Measurements from ENCODE around the gene ASL. TPM values are rescaled to one million over a fixed set of nuclear protein-coding genes. Genes with fewer than 3 reads are reported as not detected.

ASL gene
- total and polyA plus RNA-seq, 4 donors = 60.3 to 272 (median 252) TPM

DNA sequence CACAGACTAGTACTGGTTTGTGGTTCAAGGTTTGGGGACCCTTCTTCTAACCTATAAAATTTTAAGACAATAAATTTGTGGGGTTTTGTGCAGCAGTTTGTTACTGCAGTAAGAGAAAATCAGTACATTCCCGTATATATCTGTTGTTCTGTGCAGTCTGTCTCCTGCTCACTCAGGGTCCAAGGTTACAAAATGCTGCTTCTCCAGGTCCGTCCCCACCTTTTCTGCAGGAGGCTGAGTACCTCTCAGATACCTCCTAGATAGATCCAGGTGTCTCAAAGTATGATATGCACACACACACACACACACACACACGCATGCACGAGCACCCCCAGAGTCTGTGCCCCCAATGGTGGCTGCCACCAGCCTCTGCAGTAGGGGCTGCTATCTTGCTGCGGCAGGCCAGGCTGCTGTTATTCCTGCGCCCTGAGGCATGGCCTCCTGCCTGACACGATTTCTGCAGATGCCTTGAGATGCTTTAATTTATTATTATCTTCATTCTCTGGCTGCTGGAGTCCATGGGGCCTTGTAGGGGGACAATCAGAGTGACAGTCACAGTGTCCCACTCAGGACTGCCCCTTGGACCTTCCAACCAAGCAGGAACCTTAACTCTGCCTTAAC lies 25.2 kb upstream of the ASL start:
- WGBS = 88% methylated on average over 7 of the region's 7 CpGs
- Histone ChIP-seq H3K9me3 (ENCODE audit: control insufficient read depth in 4 of 4, low read length in 3 of 4) (no peaks in the 10 kb centered on the region), H3K4me3 (ENCODE audit: low read depth in 1 of 3, low read length in 3 of 3) (no peak overlapping the region), H3K27me3 (ENCODE audit: control insufficient read depth in 4 of 4, insufficient read depth in 4 of 4, low read length in 3 of 4) (no peaks in the 10 kb centered on the region), H3K36me3 (ENCODE audit: control insufficient read depth in 4 of 4, insufficient read depth in 3 of 4, low read depth in 1 of 4, low read length in 3 of 4) (no peaks in the 10 kb centered on the region), H3K27ac (ENCODE audit: low read depth in 1 of 2, low read length in 2 of 2) (no peak overlapping the region), H3K9ac (ENCODE audit: low read depth in 1 of 2, low read length in 2 of 2) (no peak overlapping the region), H3K4me1 (ENCODE audit: control insufficient read depth in 4 of 4, insufficient read depth in 4 of 4, low read length in 3 of 4) (peaks cover 0 to 4% (median 0%) of the 10 kb centered on the region in 4 donors)
- TF ChIP-seq, protein P1, sequence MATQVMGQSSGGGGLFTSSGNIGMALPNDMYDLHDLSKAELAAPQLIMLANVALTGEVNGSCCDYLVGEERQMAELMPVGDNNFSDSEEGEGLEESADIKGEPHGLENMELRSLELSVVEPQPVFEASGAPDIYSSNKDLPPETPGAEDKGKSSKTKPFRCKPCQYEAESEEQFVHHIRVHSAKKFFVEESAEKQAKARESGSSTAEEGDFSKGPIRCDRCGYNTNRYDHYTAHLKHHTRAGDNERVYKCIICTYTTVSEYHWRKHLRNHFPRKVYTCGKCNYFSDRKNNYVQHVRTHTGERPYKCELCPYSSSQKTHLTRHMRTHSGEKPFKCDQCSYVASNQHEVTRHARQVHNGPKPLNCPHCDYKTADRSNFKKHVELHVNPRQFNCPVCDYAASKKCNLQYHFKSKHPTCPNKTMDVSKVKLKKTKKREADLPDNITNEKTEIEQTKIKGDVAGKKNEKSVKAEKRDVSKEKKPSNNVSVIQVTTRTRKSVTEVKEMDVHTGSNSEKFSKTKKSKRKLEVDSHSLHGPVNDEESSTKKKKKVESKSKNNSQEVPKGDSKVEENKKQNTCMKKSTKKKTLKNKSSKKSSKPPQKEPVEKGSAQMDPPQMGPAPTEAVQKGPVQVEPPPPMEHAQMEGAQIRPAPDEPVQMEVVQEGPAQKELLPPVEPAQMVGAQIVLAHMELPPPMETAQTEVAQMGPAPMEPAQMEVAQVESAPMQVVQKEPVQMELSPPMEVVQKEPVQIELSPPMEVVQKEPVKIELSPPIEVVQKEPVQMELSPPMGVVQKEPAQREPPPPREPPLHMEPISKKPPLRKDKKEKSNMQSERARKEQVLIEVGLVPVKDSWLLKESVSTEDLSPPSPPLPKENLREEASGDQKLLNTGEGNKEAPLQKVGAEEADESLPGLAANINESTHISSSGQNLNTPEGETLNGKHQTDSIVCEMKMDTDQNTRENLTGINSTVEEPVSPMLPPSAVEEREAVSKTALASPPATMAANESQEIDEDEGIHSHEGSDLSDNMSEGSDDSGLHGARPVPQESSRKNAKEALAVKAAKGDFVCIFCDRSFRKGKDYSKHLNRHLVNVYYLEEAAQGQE (IDR thresholded peaks at IDR 0.05) = no peak
- TF ChIP-seq FOXA2 (IDR thresholded peaks at IDR 0.05) (no peak), TAF1 (conservative IDR thresholded peaks at IDR 0.05) (no peak), EGR1 (IDR thresholded peaks at IDR 0.05; ENCODE audit: low read depth in 2 of 2) (no peak), HNF4G (IDR thresholded peaks at IDR 0.05) (no peak), GABPA (IDR thresholded peaks at IDR 0.05 in 1 of 2, conservative IDR thresholded peaks at IDR 0.05 in 1 of 2) (no peak), JUND (IDR thresholded peaks at IDR 0.05) (no peak), SP1 (IDR thresholded peaks at IDR 0.05) (no peak), FOXA1 (IDR thresholded peaks at IDR 0.05) (no peak), YY1 (IDR thresholded peaks at IDR 0.05) (no peak), NR2F2 (IDR thresholded peaks at IDR 0.05) (no peak), HNF4A (conservative IDR thresholded peaks at IDR 0.05) (no peak), RXRA (IDR thresholded peaks at IDR 0.05) (no peak), RAD21 (IDR thresholded peaks at IDR 0.05) (no peak)
- TF ChIP-seq, protein P2, sequence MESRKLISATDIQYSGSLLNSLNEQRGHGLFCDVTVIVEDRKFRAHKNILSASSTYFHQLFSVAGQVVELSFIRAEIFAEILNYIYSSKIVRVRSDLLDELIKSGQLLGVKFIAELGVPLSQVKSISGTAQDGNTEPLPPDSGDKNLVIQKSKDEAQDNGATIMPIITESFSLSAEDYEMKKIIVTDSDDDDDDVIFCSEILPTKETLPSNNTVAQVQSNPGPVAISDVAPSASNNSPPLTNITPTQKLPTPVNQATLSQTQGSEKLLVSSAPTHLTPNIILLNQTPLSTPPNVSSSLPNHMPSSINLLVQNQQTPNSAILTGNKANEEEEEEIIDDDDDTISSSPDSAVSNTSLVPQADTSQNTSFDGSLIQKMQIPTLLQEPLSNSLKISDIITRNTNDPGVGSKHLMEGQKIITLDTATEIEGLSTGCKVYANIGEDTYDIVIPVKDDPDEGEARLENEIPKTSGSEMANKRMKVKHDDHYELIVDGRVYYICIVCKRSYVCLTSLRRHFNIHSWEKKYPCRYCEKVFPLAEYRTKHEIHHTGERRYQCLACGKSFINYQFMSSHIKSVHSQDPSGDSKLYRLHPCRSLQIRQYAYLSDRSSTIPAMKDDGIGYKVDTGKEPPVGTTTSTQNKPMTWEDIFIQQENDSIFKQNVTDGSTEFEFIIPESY (IDR thresholded peaks at IDR 0.05) = no peak
- TF ChIP-seq, protein P3, sequence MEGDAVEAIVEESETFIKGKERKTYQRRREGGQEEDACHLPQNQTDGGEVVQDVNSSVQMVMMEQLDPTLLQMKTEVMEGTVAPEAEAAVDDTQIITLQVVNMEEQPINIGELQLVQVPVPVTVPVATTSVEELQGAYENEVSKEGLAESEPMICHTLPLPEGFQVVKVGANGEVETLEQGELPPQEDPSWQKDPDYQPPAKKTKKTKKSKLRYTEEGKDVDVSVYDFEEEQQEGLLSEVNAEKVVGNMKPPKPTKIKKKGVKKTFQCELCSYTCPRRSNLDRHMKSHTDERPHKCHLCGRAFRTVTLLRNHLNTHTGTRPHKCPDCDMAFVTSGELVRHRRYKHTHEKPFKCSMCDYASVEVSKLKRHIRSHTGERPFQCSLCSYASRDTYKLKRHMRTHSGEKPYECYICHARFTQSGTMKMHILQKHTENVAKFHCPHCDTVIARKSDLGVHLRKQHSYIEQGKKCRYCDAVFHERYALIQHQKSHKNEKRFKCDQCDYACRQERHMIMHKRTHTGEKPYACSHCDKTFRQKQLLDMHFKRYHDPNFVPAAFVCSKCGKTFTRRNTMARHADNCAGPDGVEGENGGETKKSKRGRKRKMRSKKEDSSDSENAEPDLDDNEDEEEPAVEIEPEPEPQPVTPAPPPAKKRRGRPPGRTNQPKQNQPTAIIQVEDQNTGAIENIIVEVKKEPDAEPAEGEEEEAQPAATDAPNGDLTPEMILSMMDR (IDR thresholded peaks at IDR 0.05; ENCODE audit: low read depth, low read length, missing input control) = no peak
- TF ChIP-seq, protein P4, sequence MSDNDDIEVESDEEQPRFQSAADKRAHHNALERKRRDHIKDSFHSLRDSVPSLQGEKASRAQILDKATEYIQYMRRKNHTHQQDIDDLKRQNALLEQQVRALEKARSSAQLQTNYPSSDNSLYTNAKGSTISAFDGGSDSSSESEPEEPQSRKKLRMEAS (IDR thresholded peaks at IDR 0.05) = no peak
- TF ChIP-seq, protein P5, sequence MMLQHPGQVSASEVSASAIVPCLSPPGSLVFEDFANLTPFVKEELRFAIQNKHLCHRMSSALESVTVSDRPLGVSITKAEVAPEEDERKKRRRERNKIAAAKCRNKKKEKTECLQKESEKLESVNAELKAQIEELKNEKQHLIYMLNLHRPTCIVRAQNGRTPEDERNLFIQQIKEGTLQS (IDR thresholded peaks at IDR 0.05) = no peak
- DNase-seq (ENCODE audit: low spot score) = no peak
